NCI-H510A treated with DMSO at 0.1 percent for 48 hours (cell line): ENCODE data around the gene CALR3.
"Not testable (repeated sequence)": the region's sequence is repeated elsewhere in the genome, so short reads cannot be mapped to it uniquely, and the experiment has no call there.

ENCODE experiments used
- DNase-seq: peaks from one replicate; lab custom pipeline; 2025; lab: John Stamatoyannopoulos, UW

The CALR3 gene

GRCh38 chr19:16524991-16525734, 29.2 kb upstream of the CALR3 start:
- DNase-seq = no peak

- no peak for DNase-seq
Observed at GRCh38 chr19:16522559-16523377, 26.8 kb upstream of the CALR3 start.

GRCh38 chr19:16521715-16522289, 25.8 kb upstream of the CALR3 start:
- DNase-seq = no peak

GRCh38 chr19:16520986-16521624, 25.1 kb upstream of the CALR3 start:
- DNase-seq = no peak

- DNase-seq = no peak
Observed at GRCh38 chr19:16520074-16520973, 24.4 kb upstream of the CALR3 start.

- no peak for DNase-seq
Observed at GRCh38 chr19:16519230-16519687, 23.3 kb upstream of the CALR3 start.

- no peak for DNase-seq
Observed at GRCh38 chr19:16518483-16519229, 22.7 kb upstream of the CALR3 start.

GRCh38 chr19:16518061-16518460, 22.1 kb upstream of the CALR3 start:
- DNase-seq = no peak

GRCh38 chr19:16516923-16517610, 21.1 kb upstream of the CALR3 start:
- DNase-seq = no peak

- no peak for DNase-seq
Observed at GRCh38 chr19:16516381-16516780, 20.4 kb upstream of the CALR3 start.

GRCh38 chr19:16514383-16515019, 18.5 kb upstream of the CALR3 start:
- DNase-seq = no peak

GRCh38 chr19:16512611-16513010, 16.6 kb upstream of the CALR3 start:
- DNase-seq = not testable (repeated sequence)

GRCh38 chr19:16509141-16510061, 13.4 kb upstream of the CALR3 start:
- DNase-seq = no peak

GRCh38 chr19:16508546-16508945, 12.6 kb upstream of the CALR3 start:
- DNase-seq = no peak

GRCh38 chr19:16506961-16507360, 11.0 kb upstream of the CALR3 start:
- DNase-seq = no peak

GRCh38 chr19:16506161-16506560, 10.2 kb upstream of the CALR3 start:
- DNase-seq = not testable (repeated sequence)

- DNase-seq = no peak
Observed at GRCh38 chr19:16504271-16504670, 8.3 kb upstream of the CALR3 start.

- no peak for DNase-seq
Observed at GRCh38 chr19:16497837-16498236, 1.9 kb upstream of the CALR3 start.
